H7 (cell line): ENCODE measurements around the gene CELA3A. TPM values are rescaled to one million over a fixed set of nuclear protein-coding genes. Genes with fewer than 3 reads are reported as not detected.
A peak's percentile ranks its signal among the peaks of the same experiment; 100 is the strongest.
"Not testable (repeated sequence)": the region's sequence is repeated elsewhere in the genome, so short reads cannot be mapped to it uniquely, and the experiment has no call there.

Experiments
- DNase-seq: peaks from one replicate; pipeline ENCODE4 v3.0.0; 2012
- H3K27me3 ChIP-seq: 2 replicates; pipeline ENCODE4 v1.6.0; 2011; ENCODE audit warnings: mild to moderate bottlenecking, low read length; ENCODE audit not compliant: control insufficient read depth, insufficient read depth
- H3K36me3 ChIP-seq: replicated peaks from 2 replicates; pipeline ENCODE4 v1.5.1; 2011; ENCODE audit warnings: low read length; ENCODE audit not compliant: control insufficient read depth, insufficient read depth
- H3K4me3 ChIP-seq: 2 replicates; pipeline ENCODE4 v1.5.1; 2011; ENCODE audit warnings: low read depth, mild to moderate bottlenecking, control low read depth, low read length, moderate library complexity; ENCODE audit not compliant: insufficient read depth
- total RNA-seq: library from RNA; depleted of rRNA; stranded (reverse); fragments of >200 nt; shearing (Covaris generic); gene quantifications from 2 replicates; pipeline ENCODE4 v1.2.3, GENCODE V29; 2014; rRNA removed

The CELA3A gene, protein sequence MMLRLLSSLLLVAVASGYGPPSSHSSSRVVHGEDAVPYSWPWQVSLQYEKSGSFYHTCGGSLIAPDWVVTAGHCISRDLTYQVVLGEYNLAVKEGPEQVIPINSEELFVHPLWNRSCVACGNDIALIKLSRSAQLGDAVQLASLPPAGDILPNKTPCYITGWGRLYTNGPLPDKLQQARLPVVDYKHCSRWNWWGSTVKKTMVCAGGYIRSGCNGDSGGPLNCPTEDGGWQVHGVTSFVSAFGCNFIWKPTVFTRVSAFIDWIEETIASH
- not detected in 2 replicates for total RNA-seq

DNA sequence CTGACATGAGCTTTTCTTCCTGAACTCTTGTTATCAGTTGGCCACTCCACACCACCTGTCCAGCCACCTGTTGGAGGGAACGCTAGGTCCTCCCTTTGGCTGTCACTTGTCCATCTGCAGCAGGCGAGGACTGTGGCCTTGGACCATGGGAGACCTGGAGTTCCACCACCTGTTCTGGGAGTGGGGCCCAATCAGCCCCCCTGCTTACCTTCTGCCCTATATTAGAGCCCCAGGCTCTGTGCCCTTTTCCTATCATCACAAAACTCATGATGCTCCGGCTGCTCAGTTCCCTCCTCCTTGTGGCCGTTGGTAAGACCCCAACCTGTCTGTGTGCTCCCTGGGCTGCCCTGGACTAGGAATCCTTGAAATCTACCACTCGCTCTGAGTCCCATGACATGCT is at the start of gene CELA3A:
TSS of gene CELA3A (plus strand) at position 249 of the 400 bp plus-strand sequence. CDS start at position 267, 18 bp downstream.
- Histone ChIP-seq H3K36me3 (no peaks in the 10 kb centered on the region), H3K4me3 (no peak within 1 kb of the TSS), H3K27me3 (no peaks in the 10 kb centered on the region)
- no peak for DNase-seq

DNA sequence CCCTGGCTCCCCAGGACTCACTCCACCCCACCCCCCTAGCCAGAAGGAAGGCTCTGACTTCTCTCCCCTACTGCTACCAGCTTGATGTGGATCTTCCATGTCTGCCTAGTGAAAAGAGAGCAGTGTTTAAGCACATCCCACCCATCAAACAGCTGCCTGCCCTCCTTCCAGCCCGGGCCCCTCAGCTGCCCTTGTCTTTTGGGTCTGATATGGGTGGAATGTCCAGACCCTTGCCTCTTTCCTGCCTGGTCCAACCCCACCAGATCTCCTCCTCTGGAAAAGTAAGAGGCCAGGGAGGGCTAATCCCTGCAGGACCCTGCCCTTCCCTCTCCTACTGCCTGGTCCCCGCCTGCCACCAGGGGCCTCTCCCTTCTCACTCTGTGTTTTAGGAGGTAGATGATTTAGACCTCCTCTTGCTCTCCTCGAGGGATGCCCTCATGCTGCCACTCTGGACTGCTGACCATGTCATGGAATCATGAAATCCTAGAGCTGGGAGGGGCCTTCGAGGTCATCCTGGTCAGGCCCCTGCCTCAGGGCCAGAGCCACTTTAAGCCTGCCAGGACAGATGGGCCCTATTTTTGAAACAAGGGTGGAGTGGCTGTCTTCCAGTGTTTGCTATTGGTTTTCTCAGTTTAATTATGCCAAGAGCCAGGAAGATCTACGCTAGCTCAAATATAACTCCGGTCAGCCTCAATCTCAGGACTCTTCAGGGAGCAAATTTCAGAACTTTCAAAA is 48.5 kb upstream of the CELA3A start:
- no peaks in the 10 kb centered on the region for H3K36me3 ChIP-seq
- H3K4me3 ChIP-seq = no peak overlapping the region
- peak; percentile 66 for DNase-seq
- no peaks in the 10 kb centered on the region for H3K27me3 ChIP-seq

DNA sequence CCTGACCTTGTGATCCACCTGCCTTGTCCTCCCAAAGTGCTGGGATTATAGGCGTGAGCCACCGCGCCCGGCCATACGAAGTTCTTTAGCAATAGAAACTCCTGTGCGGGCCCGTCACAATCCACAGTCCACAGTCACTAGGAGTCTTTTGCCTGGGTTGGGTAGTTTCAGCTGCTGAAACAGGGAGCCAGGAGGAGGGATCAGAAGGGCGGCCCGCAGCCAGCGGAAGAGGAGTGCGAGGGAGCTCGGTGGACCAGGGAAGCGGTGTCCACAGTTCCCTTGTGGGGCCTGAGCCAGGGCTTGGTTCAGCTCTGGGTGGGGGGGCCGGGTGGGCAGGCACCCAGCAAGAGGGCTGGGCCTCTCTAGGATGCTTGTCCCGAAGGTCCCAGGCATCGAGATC is 46.4 kb upstream of the CELA3A start:
- DNase-seq = no peak
- Histone ChIP-seq H3K27me3 (no peaks in the 10 kb centered on the region), H3K36me3 (no peaks in the 10 kb centered on the region), H3K4me3 (no peak overlapping the region)

DNA sequence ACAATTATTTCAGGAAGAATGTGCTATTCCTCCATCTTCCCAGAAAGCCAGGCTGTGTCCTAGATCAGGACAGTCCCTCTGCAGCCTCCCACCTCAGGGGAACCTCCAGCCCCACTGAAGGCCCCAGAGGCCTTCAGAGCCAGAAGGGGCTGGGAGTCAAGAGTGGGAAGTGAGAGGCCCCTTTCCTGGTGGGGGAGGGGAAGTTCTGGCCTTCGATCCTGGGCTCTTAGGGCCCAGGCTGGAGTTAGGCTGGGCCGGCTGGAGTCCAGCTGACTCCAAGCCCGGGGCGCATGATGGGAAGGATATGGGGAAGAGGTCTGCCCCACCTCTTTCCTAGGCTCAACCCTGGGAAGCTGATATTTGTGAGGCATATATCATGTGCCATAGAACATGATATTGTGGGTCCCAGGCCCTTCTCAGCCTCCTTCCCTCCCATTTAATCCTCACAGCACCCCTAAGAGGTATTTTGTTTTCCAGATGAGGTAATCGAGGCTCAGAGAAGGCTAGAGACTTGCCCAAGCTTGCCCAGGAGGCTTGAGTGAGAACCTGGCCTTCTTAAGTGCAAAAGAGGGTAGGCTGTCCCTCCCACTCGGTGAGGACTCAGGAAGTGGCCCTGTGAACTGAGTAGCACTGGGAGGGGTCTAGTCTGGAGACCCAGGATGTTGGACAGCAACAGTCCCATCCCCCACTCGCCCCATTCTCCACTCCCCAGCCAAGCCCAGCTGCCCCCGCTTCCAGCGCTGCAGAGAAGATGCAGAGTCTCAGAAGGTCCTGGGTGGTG is 45.8 kb upstream of the CELA3A start:
- no peak overlapping the region for H3K4me3 ChIP-seq
- DNase-seq = peak; percentile 62
- no peaks in the 10 kb centered on the region for H3K27me3 ChIP-seq
- H3K36me3 ChIP-seq = no peaks in the 10 kb centered on the region

DNA sequence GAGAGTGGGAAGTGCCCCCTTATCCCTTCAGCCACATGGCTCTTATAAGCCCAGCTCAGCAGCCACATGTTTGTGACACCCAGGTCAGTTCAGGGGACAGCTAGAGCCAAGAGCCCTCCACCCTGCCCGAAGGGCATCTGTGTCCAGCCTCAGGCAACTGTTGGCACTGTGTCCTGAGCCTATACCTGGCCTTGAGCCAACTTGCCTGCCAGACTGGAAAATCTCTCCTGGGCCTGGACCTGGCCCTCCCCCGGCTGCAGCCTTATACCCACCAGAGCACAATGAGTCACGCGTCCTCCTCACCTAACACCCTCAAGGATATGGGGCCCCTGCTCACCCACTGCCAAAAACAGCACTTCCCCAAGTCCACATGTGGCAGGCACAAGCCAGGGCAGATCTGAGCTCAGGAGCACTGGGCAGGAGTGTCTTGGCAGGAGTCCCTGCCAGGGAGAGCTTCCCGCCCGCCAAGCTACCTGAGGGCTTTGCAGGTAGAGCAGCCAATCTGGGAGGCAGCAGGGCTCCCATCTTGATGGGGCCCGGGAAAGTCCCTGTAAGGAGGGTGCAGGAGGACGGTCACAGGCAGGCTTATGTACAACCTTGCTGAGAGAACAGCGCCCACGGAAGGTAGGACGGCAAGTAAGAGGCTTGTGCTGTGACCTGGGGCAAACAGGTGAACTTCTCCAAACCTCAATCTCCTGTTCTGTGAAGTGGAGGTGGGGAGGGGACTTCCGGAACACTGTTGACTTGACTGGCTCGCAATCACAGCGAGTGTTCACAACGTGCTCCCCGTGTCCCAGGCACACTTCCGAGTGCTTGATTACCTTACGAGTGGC is 44.5 kb upstream of the CELA3A start:
- DNase-seq = peak; percentile 57
- Histone ChIP-seq H3K36me3 (no peaks in the 10 kb centered on the region), H3K4me3 (no peak overlapping the region), H3K27me3 (no peaks in the 10 kb centered on the region)

DNA sequence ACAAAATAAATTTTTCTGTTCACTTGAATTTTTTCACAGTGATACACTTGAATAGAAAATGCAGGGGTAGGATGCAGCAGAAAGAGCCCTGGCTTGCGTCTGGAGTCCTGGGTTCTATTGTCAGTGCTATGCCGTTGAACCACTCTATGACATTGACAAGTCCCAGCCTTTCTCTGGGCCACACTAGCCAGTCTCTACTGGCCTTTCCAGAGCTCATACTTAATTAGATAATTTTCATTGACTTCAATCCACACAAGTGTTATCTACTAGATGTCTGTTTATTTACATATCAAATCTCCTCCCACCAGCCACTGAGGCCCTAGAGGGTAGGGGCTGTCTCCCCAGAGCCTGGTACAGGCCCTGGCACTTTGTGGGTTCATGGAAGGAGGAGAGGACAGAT is 40.1 kb upstream of the CELA3A start:
- Histone ChIP-seq H3K4me3 (no peak overlapping the region), H3K27me3 (no peaks in the 10 kb centered on the region), H3K36me3 (no peaks in the 10 kb centered on the region)
- no peak for DNase-seq

DNA sequence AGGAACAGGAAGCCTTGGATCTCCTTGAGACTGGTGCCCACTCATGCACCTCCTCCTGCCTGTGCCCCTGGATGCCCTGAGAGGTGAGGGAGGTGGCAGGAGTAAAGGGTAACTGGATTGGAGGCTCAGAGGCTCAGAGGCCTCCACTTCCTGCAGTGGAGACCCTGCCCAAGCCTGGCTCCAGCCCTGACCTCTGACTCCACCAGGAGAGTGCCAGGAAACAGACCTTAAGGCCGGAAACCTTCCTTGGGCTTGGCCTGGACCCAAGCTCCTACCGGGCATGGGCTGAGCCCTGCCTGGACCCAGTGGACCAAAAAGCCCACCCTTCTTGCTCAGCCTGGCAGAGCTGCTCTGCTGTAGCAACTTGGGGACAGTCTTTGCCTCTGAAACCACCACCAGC is 39.7 kb upstream of the CELA3A start:
- DNase-seq = no peak
- no peaks in the 10 kb centered on the region for H3K36me3 ChIP-seq
- no peaks in the 10 kb centered on the region for H3K27me3 ChIP-seq
- no peak overlapping the region for H3K4me3 ChIP-seq

DNA sequence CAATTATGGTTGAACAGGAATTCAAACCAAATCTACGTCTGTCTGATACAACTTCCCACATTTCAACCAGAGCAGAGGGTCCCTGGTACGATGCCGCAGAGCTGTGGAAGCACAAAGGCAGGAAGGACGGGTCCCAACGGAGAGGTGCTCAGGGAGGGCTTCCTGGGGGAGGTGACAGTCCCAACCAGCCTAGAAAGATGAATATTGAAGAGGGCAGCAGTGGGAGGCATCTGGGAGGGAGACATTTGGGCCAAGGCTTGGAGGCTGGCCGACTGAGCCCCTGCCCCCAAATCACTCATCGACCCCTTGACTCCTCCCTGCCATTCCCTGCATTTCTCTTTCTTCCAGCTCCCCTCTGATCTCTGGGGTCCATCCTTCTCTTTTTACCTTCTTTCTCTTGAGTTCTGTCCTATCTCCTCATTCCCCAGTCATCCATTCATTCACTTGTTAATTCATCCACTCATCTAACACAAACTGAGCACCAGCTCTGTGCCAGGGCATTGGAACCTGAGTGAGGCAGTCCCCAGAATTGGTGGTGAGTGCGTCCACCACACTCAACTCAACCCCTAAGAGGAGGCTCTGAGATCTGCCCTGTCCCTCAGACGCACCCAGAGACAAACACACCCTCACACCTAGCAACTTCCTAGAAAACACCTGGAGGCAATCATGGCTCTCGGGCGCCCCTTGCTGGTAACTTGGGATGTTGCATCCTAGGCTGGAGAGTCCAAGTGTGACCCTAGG is 37.8 kb upstream of the CELA3A start:
- peak; percentile 89 for DNase-seq
- Histone ChIP-seq H3K36me3 (no peaks in the 10 kb centered on the region), H3K4me3 (no peak overlapping the region), H3K27me3 (no peaks in the 10 kb centered on the region)

DNA sequence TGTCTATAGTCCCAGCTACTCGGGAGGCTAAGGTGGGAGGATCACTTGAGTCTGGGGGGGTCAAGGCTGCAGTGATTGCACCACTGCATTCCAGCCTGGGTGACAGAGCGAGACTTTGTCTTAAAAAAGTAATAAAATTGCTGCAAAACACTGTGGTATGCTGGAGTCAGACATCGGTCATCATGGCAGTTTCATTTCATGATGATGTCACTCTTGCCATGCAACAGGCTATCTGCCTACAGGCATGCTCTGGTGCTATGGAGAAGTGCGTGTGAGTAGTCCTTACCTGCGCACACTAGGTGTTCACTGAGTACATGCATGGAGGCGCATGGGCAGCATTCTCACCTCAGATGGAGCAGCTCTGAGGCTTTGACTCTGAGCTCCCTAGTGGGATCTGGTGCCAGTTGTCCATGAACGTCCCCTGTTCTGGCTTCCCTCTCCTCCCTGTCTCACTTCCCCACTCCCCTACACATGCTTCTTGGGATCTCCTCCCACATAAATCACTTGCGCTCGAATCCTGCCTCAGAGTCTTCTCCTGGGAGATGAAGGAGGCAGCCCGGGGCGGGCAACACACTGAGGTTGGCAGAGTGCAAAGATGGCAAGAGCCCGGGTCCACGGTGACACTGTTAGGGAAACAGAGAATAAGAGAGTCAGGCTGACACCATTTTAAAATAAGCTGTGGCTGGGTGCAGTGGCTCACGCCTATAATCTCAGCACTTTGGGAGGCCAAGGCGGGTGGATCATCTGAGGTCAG is 35.0 kb upstream of the CELA3A start:
- Histone ChIP-seq H3K27me3 (no peaks in the 10 kb centered on the region), H3K4me3 (no peak overlapping the region), H3K36me3 (no peaks in the 10 kb centered on the region)
- no peak for DNase-seq

DNA sequence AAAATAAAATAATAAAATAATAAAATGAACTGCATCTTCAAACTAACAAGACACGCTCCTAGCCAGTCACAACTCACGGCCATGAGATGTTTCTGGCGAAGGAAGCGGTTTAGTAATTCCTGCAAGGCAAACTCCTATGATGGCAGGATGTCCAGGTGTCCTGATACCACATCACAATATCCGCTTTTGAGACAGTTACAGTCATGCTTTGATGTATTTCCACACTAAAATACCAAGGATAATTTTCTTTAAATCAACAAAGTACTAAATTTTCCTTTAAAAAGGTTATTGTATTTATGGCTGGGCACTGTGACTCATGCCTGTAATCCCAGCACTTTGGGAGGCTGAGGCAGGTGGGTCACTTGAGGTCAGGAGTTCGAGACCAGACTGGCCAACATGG is 34.2 kb upstream of the CELA3A start:
- not testable (repeated sequence) for H3K4me3 ChIP-seq, H3K36me3 ChIP-seq, H3K27me3 ChIP-seq, DNase-seq

DNA sequence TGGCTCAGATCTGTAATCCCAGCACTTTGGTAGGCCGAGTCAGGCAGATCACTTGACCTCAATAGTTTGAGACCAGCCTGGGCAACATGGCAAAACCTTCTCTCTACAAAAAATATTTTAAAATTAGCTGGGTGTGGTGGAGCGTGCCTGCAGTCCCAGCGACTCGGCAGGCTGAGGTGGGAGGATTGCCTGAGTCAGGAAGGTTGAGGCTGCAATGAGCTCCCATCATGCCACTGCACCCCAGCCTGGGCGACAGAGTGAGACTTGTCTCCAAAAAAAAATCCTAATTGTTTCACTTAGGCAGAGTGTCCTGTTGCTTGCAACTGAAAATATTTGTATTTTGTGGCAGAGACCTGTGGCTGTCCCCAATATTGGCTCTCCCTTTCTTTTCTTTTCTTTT is 32.4 kb upstream of the CELA3A start:
- DNase-seq, H3K4me3 ChIP-seq, H3K27me3 ChIP-seq, H3K36me3 ChIP-seq: not testable (repeated sequence)

DNA sequence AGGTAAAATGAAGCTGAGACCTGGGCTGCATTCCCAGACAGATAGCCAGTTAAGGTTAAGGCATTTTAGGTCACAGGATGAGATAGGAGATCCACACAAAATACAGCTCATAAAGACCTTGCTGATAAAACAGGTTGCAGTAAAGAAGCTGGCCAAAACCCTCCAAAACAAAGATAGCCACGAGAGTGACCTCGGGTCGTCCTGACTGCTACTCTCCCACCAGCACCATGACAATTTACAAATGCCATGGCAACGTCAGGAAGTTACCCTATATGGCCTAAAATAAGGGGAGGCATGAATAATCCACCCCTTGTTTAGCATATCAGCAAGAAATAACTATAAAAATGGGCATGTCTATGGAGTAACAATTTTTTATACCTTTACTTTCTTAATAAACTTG is 30.9 kb upstream of the CELA3A start:
- not testable (repeated sequence) for DNase-seq, H3K4me3 ChIP-seq, H3K36me3 ChIP-seq, H3K27me3 ChIP-seq

DNA sequence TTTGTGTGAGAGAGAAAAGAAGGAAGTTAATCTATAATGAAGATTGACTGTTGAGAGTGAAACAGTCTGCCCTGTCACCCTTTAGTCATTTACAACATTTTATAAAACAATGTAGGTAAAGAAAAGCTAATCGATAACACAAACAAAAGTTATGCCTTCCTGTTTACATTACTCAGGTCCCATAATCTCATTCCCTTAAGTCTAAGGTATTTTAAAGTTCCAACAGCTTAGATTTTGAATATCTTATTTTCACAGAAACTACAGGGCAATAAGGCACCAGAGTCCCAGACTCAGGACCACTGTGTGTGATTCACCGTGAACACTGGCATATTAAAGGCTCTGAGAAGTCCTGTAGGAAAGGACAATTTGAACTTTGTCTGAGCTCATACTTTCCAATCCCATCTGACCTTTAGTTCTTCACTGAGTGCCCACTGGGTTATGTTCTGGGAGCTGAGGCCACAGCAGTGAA is 28.4 kb upstream of the CELA3A start:
- H3K36me3 ChIP-seq, DNase-seq, H3K27me3 ChIP-seq, H3K4me3 ChIP-seq: not testable (repeated sequence)
